Measurements from ENCODE around the gene LAPTM5. TPM values are rescaled to one million over a fixed set of nuclear protein-coding genes. Genes with fewer than 3 reads are reported as not detected.

Gene LAPTM5
- total and polyA plus RNA-seq, 2 of the 8 experiments (the other 6 are each of a cell fraction or from before 2014, with no cell fraction given): 0.37 to 1.4 TPM

- Histone ChIP-seq H4K91ac (replicated peaks; ENCODE audit: insufficient read length, low read length) (no peak overlapping the region), H3K18ac (ENCODE audit: extremely low read depth, low read length) (no peak overlapping the region), H3K4me3 (ENCODE audit: extremely low read depth in 1 of 4, insufficient read depth in 2 of 4, low read depth in 3 of 4, low read length in 4 of 4) (no peak overlapping the region), H2BK120ac (replicated peaks; ENCODE audit: low read depth, low read length) (no peak overlapping the region), H3K27me3 (replicated peaks in 1 of 4; ENCODE audit: control insufficient read depth in 3 of 4, extremely low read depth in 1 of 4, insufficient read depth in 3 of 4, low read length in 3 of 4) (no peaks in the 10 kb centered on the region), H2BK5ac (ENCODE audit: low read depth, low read length) (no peak overlapping the region), H3K4me2 (ENCODE audit: insufficient read depth in 1 of 2, low read depth in 2 of 2, low read length in 2 of 2) (no peak overlapping the region), H3K79me1 (ENCODE audit: low read depth, low read length) (no peaks in the 10 kb centered on the region), H3K36me3 (ENCODE audit: control insufficient read depth in 2 of 4, insufficient read depth in 4 of 4, low read length in 3 of 4) (no peaks in the 10 kb centered on the region), H4K20me1 (replicated peaks in 1 of 2; ENCODE audit: control insufficient read depth in 1 of 2, insufficient read depth in 2 of 2, low read length in 2 of 2) (no peaks in the 10 kb centered on the region), H4K8ac (ENCODE audit: extremely low read depth, insufficient read depth, low read length) (no peak overlapping the region), H2BK12ac (ENCODE audit: low read depth, low read length) (0 out of 2 replicates have a peak overlapping the region, but pooled peaks have one; percentile 4), H3K4me1 (replicated peaks in 1 of 4; ENCODE audit: control insufficient read depth in 3 of 4, insufficient read depth in 4 of 4, low read length in 3 of 4) (peaks cover 0 to 8% (median 2%) of the 10 kb centered on the region in 4 experiments; a peak in 4 of 7 replicates), H3K23me2 (ENCODE audit: low read depth, low read length) (no peaks in the 10 kb centered on the region; the same call in 1 of the 2 replicates), H3K4ac (replicated peaks; ENCODE audit: insufficient read length, low read depth, low read length) (no peak overlapping the region), H3K23ac (ENCODE audit: insufficient read length) (no peak overlapping the region), H2BK15ac (ENCODE audit: low read length) (no peak overlapping the region; the same call in 1 of the 2 replicates), H2AFZ (ENCODE audit: low read length) (no peak overlapping the region), H3K56ac (replicated peaks; ENCODE audit: insufficient read length, low read depth, low read length) (no peak overlapping the region), H2BK20ac (ENCODE audit: low read length) (no peak overlapping the region), H3K9me3 (ENCODE audit: insufficient read depth in 2 of 2, low read depth in 1 of 2, low read length in 1 of 2) (no peaks in the 10 kb centered on the region), H3K9ac (replicated peaks in 1 of 4; ENCODE audit: extremely low read depth in 1 of 4, low read depth in 3 of 4, low read length in 3 of 4) (no peak overlapping the region), H3K79me2 (ENCODE audit: control insufficient read depth in 1 of 2, insufficient read depth in 2 of 2, low read length in 2 of 2) (no peaks in the 10 kb centered on the region), H2AK5ac (ENCODE audit: low read depth, low read length) (no peak overlapping the region), H3K14ac (ENCODE audit: insufficient read length) (no peak overlapping the region), H3K27ac (ENCODE audit: low read depth, low read length) (no peak overlapping the region), H4K5ac (ENCODE audit: insufficient read length, low read depth, low read length) (no peak overlapping the region)
- FAIRE-seq (no peak), DNase-seq (ENCODE audit: low read depth in 1 of 2, low spot score in 2 of 2) (no peak)
- WGBS, 2 experiments (ENCODE audit: extremely low coverage in 1 of 2, insufficient coverage in 1 of 2, insufficient read length in 1 of 2, insufficient replicate concordance in 2 of 2, low coverage in 1 of 2, low lambda C conversion rate in 2 of 2, missing lambda C conversion rate in 1 of 2): 90% methylated on average over 18 of the region's 18 CpGs; no CpG with 5 or more reads in 1 of the 2 experiments
- POLR2A ChIA-PET (ENCODE audit: partially characterized antibody): interaction anchor here (1.5 to 1.7 kb wide), 2 partner anchors 26 to 28 kb away, joined by 3 to 4 read pairs; no protein-coding TSS in a partner anchor
- CTCF ChIA-PET (ENCODE audit: partially characterized antibody): interaction anchor here (1.4 to 55.1 kb wide), 4 partner anchors 5 to 168 kb away, joined by 4 to 1640 read pairs (median 823); partner anchors contain the start of genes LAPTM5 and MATN1
- no peak for TF ChIP-seq EGR1 (IDR thresholded peaks at IDR 0.05; ENCODE audit: borderline replicate concordance, low read depth, low read length)
- TF ChIP-seq TAF7 (optimal IDR thresholded peaks at IDR 0.05; ENCODE audit: borderline replicate concordance, low read depth, low read length): no peak
- no peak for TF ChIP-seq SUZ12 (IDR thresholded peaks at IDR 0.05; ENCODE audit: low read length)
- no peak for TF ChIP-seq POLR2A (IDR thresholded peaks at IDR 0.05; ENCODE audit: control extremely low read depth in 1 of 2, low read depth in 2 of 2, low read length in 2 of 2)
- TF ChIP-seq, protein P1, sequence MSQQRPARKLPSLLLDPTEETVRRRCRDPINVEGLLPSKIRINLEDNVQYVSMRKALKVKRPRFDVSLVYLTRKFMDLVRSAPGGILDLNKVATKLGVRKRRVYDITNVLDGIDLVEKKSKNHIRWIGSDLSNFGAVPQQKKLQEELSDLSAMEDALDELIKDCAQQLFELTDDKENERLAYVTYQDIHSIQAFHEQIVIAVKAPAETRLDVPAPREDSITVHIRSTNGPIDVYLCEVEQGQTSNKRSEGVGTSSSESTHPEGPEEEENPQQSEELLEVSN (IDR thresholded peaks at IDR 0.05): no peak
- no peak for TF ChIP-seq EP300 (IDR thresholded peaks at IDR 0.05; ENCODE audit: borderline replicate concordance in 1 of 2, low read depth in 2 of 2, low read length in 2 of 2)
- TF ChIP-seq, protein P2, sequence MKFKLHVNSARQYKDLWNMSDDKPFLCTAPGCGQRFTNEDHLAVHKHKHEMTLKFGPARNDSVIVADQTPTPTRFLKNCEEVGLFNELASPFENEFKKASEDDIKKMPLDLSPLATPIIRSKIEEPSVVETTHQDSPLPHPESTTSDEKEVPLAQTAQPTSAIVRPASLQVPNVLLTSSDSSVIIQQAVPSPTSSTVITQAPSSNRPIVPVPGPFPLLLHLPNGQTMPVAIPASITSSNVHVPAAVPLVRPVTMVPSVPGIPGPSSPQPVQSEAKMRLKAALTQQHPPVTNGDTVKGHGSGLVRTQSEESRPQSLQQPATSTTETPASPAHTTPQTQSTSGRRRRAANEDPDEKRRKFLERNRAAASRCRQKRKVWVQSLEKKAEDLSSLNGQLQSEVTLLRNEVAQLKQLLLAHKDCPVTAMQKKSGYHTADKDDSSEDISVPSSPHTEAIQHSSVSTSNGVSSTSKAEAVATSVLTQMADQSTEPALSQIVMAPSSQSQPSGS (IDR thresholded peaks at IDR 0.05; ENCODE audit: low read length): no peak
- no peak for TF ChIP-seq JUN (IDR thresholded peaks at IDR 0.05; ENCODE audit: low read depth, low read length)
- no peak for TF ChIP-seq TBP (IDR thresholded peaks at IDR 0.05; ENCODE audit: low read depth, low read length)
These were observed 3.2 kb upstream of the LAPTM5 start for GRCh38 chr1:30760596-30761324.
